Measurements from ENCODE around the gene CPPED1.

The CPPED1 gene

DNA sequence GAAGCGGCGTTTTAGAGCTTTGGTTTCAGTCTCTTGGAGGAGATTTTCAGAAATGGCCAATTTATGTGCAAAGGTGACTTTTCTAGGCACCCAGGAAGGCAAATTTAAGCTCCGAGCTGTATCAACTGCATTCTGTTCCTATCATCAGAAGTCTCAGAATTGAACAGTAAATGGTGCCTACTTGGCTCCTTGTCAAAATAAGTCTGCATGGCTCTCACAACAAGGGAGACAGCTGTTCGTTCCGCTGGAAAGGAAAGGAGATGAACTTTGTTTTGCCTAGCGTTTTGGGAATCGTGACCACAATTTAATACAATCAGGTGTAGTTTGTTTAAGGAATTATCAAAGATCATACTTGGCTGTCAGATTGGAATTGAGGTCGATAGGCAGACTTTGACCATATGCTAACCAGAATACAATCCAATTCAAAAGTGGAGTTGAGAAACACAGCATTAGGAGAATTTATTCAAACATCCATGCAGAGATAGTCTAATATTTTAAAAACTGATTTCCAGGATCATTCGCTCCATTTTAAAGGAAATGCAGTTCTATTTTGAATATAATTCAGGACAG, 139.4 kb downstream of the CPPED1 start:
- Histone ChIP-seq H3K9ac (ENCODE audit: low read depth, low read length) (no peak overlapping the region), H3K4me1 (ENCODE audit: insufficient read depth, low read length) (no peaks in the 10 kb centered on the region), H3K9me3 (ENCODE audit: control insufficient read depth, insufficient read depth, low read length) (no peaks in the 10 kb centered on the region; the same call in 1 of the 2 replicates), H3K36me3 (ENCODE audit: insufficient read depth, low read length) (no peaks in the 10 kb centered on the region; the same call in 1 of the 2 replicates)

GRCh38 chr16:12661656-12662172, 142.0 kb downstream of the CPPED1 start:
- no peaks in the 10 kb centered on the region; the same call in 1 of the 2 replicates for H3K36me3 ChIP-seq (ENCODE audit: insufficient read depth, low read length)
- no peak overlapping the region for H3K9ac ChIP-seq (ENCODE audit: low read depth, low read length)
- H3K9me3 ChIP-seq (ENCODE audit: control insufficient read depth, insufficient read depth, low read length) = no peaks in the 10 kb centered on the region
- no peaks in the 10 kb centered on the region for H3K4me1 ChIP-seq (ENCODE audit: insufficient read depth, low read length)

GRCh38 chr16:12659871-12660270, 143.8 kb downstream of the CPPED1 start:
- 0 out of 2 replicates have a peak, but pooled peaks cover 5% of the 10 kb centered on the region for H3K4me1 ChIP-seq (ENCODE audit: insufficient read depth, low read length)
- H3K36me3 ChIP-seq (ENCODE audit: insufficient read depth, low read length) = no peaks in the 10 kb centered on the region; the same call in 1 of the 2 replicates
- no peaks in the 10 kb centered on the region for H3K9me3 ChIP-seq (ENCODE audit: control insufficient read depth, insufficient read depth, low read length)
- H3K9ac ChIP-seq (ENCODE audit: low read depth, low read length) = no peak overlapping the region

DNA sequence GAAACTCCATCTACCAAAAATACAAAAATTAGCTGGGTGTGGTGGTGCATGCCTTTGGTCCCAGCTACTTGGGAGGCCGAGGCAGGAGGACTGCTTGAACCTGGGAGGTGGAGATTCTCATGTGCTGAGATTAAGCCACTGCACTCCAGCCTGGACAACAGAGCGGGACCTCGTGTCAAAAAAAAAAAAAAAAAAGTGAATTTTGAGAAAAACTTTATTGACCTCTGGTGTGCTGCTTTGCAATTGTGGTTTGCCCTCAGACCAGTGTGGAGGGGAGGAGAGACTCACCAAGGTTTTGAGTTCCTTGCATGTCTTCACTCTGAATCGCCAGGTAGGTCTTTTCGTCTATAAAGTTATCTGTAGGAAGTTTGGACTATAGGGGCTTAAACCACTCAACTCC, 145.2 kb downstream of the CPPED1 start:
- H3K36me3 ChIP-seq (ENCODE audit: insufficient read depth, low read length) = no peaks in the 10 kb centered on the region
- H3K4me1 ChIP-seq (ENCODE audit: insufficient read depth, low read length) = 0 out of 2 replicates have a peak, but pooled peaks cover 5% of the 10 kb centered on the region
- no peak overlapping the region for H3K9ac ChIP-seq (ENCODE audit: low read depth, low read length)
- H3K9me3 ChIP-seq (ENCODE audit: control insufficient read depth, insufficient read depth, low read length) = no peaks in the 10 kb centered on the region

GRCh38 chr16:12655537-12655936, 148.2 kb downstream of the CPPED1 start:
- 0 out of 2 replicates have a peak, but pooled peaks cover 5% of the 10 kb centered on the region for H3K4me1 ChIP-seq (ENCODE audit: insufficient read depth, low read length)
- no peaks in the 10 kb centered on the region for H3K36me3 ChIP-seq (ENCODE audit: insufficient read depth, low read length)
- H3K9ac ChIP-seq (ENCODE audit: low read depth, low read length) = no peak overlapping the region
- H3K9me3 ChIP-seq (ENCODE audit: control insufficient read depth, insufficient read depth, low read length) = no peaks in the 10 kb centered on the region

DNA sequence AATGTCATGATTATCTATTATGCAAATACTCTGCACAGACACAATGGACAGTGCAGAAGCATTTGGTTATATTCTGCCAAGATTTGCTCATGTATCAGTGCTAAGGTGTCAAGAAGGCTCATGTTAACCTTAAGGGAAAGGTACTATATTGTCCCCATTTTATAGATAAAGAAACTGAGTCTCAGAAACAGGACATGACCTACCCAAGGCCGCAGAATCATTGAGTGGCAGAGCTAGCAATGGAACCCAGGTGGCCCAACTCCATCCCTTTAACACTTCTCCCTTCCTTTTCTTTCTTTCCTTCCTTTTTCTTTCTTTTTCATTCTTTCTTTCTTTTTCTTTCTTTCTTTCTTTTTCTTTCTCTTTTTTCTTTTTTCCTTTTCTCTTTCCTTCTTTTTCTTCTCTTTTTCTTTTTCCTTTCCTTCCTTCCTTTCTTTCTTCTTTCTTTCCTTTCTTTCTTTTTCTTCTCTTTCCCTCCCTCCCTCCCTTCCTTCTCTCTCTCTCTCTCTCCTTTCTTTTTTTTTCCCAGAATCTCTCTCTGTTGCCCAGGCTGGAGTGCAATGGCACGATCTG, 149.8 kb downstream of the CPPED1 start:
- Histone ChIP-seq H3K9me3 (ENCODE audit: control insufficient read depth, insufficient read depth, low read length) (no peaks in the 10 kb centered on the region), H3K9ac (ENCODE audit: low read depth, low read length) (no peak overlapping the region), H3K4me1 (ENCODE audit: insufficient read depth, low read length) (0 out of 2 replicates have a peak, but pooled peaks cover 5% of the 10 kb centered on the region), H3K36me3 (ENCODE audit: insufficient read depth, low read length) (no peaks in the 10 kb centered on the region)

- 0 out of 2 replicates have a peak, but pooled peaks cover 5% of the 10 kb centered on the region for H3K4me1 ChIP-seq (ENCODE audit: insufficient read depth, low read length)
- H3K36me3 ChIP-seq (ENCODE audit: insufficient read depth, low read length) = no peaks in the 10 kb centered on the region
- H3K9me3 ChIP-seq (ENCODE audit: control insufficient read depth, insufficient read depth, low read length) = no peaks in the 10 kb centered on the region
- no peak overlapping the region for H3K9ac ChIP-seq (ENCODE audit: low read depth, low read length)
These were observed 150.8 kb downstream of the CPPED1 start for GRCh38 chr16:12652924-12653323.

DNA sequence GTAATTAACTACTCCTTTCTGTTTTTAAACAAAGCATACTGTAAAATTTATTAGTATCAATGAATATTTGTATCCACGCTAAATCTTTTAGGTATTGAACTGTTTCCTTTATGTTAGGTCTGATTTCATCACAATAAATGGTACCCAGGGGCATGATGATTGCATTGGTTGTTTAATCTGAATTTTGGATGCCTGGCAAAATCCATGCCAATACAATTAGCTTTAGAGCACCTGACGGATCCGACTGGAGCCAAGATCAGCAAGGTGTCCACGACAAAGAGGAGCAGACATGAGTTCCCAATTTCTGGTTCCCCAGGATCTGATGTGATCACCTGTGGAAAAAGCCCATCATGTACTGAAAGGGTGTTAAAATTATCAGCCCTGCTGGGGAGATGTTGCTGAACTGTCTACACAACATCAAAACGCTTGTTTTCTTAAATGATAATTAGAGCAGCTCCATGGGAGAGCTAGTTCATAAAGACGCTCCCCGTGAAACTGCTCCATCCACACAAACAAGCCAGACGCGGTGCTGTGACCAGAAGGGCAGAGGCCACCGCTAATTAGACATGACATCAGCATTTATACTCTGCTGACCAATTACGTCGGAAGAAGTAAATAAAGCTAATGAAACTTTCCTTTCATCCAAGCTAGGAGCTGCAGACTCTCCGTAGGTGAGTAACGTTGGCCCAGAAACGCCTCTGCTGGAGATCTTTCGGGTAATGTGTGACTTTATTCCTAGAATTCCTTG, 151.7 kb downstream of the CPPED1 start:
- Histone ChIP-seq H3K9ac (ENCODE audit: low read depth, low read length) (no peak overlapping the region), H3K9me3 (ENCODE audit: control insufficient read depth, insufficient read depth, low read length) (no peaks in the 10 kb centered on the region), H3K4me1 (ENCODE audit: insufficient read depth, low read length) (0 out of 2 replicates have a peak, but pooled peaks cover 5% of the 10 kb centered on the region), H3K36me3 (ENCODE audit: insufficient read depth, low read length) (no peaks in the 10 kb centered on the region)

DNA sequence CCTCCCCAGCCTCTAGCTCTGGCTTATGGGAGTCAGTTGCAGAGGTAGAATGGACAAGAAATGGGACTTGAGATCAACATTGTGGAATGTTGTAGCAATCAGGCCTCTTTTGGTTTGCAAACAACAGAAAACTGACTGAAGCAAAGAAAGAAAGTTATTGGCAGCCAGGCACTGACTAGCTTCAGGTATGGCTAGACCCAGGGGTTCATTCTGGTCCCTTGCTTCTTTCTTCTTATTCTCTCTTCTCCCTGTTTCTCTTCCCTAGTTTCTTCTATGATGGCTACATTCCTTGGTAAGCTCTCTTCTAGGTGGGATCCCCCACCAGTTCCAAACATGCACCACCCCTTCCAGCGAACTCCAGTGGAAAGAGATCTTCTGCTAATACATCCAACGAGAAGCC, 154.3 kb downstream of the CPPED1 start:
- Histone ChIP-seq H3K4me1 (ENCODE audit: insufficient read depth, low read length) (no peaks in the 10 kb centered on the region), H3K9ac (ENCODE audit: low read depth, low read length) (no peak overlapping the region), H3K9me3 (ENCODE audit: control insufficient read depth, insufficient read depth, low read length) (no peaks in the 10 kb centered on the region), H3K36me3 (ENCODE audit: insufficient read depth, low read length) (no peaks in the 10 kb centered on the region)

DNA sequence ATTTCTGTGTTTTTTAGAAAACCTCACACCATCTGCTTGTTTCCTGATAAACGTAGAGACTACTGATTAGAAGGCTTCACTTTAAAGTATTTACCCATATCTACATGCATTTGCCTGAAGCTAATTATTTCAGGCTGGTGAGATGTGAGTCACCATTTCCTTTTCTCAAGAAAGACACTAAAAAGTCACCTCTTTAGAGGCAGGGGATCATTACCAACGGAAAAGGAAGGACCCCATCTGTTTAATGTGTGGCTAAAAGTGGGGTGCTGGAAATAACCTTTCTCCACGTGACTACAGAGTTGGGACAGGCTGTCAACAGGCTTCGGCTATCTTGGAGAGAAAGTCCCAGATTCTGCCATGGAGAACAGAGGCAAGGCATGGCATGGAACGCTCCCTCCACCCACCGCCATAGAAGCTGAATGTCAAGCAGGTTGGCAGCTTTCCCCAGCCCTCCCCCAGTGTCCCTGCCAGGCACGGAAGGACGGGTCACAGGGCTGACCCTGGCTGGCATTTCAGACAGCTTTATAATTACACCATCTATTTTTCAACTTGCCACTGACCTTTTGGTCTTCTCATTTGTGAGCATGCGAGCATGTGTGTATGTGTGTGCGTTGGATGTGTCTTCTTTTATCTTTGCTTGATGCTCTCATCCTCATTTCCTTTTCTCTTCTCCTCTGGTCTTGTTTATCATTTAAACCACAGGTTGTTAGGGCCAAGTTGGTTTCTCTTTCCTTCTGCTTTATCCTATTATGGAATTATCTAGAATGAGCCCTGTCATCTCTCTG, 157.0 kb downstream of the CPPED1 start:
- H3K36me3 ChIP-seq (ENCODE audit: insufficient read depth, low read length) = no peaks in the 10 kb centered on the region
- no peaks in the 10 kb centered on the region for H3K4me1 ChIP-seq (ENCODE audit: insufficient read depth, low read length)
- no peak overlapping the region for H3K9ac ChIP-seq (ENCODE audit: low read depth, low read length)
- H3K9me3 ChIP-seq (ENCODE audit: control insufficient read depth, insufficient read depth, low read length) = no peaks in the 10 kb centered on the region

DNA sequence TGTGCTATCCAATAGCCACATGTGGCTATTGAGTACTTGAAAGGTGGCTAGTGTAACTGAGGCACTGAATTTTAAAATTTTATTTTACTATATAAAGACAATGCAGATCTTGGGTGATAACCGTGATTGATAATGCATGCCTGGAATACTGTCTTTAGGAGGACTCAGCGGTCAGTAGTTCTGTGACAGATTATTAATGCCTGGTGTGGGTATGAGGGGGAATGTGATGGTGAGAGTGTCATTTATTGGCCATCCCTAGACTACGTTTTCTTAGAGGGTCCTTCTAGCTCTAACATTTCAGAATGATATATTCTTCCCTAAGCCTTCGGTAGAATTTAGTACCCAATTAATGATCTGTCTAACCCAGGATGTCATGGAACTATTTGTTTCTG, 157.6 kb downstream of the CPPED1 start:
- H3K9ac ChIP-seq (ENCODE audit: low read depth, low read length) = no peak overlapping the region
- H3K9me3 ChIP-seq (ENCODE audit: control insufficient read depth, insufficient read depth, low read length) = no peaks in the 10 kb centered on the region
- H3K36me3 ChIP-seq (ENCODE audit: insufficient read depth, low read length) = no peaks in the 10 kb centered on the region
- H3K4me1 ChIP-seq (ENCODE audit: insufficient read depth, low read length) = no peaks in the 10 kb centered on the region

DNA sequence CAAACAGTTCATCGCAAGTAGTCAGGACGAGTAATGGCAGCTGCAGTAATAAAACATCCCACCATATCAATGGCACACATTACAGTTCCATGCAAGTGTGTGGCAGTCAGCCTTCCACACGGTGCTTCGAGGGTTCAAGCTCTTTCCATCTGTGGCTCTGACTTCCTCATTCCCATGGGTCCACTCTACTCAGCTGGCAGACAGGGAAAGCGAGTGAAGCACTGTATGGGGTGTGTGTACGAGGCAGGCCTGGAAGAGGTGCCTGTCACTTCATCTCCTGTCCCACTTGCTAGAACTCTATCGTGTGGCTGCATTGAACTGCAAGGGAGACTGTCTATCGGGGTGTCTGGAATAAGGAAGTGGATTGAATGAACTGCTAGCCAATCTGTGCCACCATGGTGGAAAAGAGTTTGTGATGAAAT, 160.6 kb downstream of the CPPED1 start:
- Histone ChIP-seq H3K36me3 (ENCODE audit: insufficient read depth, low read length) (no peaks in the 10 kb centered on the region), H3K4me1 (ENCODE audit: insufficient read depth, low read length) (no peaks in the 10 kb centered on the region), H3K9me3 (ENCODE audit: control insufficient read depth, insufficient read depth, low read length) (no peaks in the 10 kb centered on the region), H3K9ac (ENCODE audit: low read depth, low read length) (no peak overlapping the region)

GRCh38 chr16:12639044-12639443, 164.6 kb downstream of the CPPED1 start:
- Histone ChIP-seq H3K9me3 (ENCODE audit: control insufficient read depth, insufficient read depth, low read length) (no peaks in the 10 kb centered on the region), H3K9ac (ENCODE audit: low read depth, low read length) (no peak overlapping the region), H3K36me3 (ENCODE audit: insufficient read depth, low read length) (no peaks in the 10 kb centered on the region), H3K4me1 (ENCODE audit: insufficient read depth, low read length) (no peaks in the 10 kb centered on the region; the same call in 1 of the 2 replicates)

DNA sequence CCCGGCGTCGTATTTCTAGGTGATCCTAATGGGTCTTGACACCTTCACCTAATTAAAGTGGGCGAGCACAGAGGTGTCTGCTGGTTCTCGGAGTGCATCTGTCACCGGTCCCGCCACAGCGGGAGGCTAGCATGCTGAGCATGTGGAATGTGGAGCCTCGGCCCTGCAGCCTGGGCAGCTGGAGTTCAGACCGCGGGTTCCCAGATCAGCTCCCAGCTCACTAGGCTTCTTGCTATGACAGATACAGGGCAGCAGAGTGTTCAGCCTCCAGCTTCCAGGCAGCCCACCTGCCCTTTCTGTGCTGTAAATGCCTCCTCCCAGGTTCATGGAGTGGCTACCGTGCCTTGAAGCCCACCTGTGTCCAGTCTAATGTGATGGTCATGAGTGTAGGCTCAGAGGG, 166.7 kb downstream of the CPPED1 start:
- H3K9me3 ChIP-seq (ENCODE audit: control insufficient read depth, insufficient read depth, low read length) = no peaks in the 10 kb centered on the region
- H3K9ac ChIP-seq (ENCODE audit: low read depth, low read length) = no peak overlapping the region
- no peaks in the 10 kb centered on the region; the same call in 1 of the 2 replicates for H3K4me1 ChIP-seq (ENCODE audit: insufficient read depth, low read length)
- no peaks in the 10 kb centered on the region for H3K36me3 ChIP-seq (ENCODE audit: insufficient read depth, low read length)

All from ES-I3 (cell line).